Measurements from ENCODE around the gene PDGFRA.

The PDGFRA gene

DNA sequence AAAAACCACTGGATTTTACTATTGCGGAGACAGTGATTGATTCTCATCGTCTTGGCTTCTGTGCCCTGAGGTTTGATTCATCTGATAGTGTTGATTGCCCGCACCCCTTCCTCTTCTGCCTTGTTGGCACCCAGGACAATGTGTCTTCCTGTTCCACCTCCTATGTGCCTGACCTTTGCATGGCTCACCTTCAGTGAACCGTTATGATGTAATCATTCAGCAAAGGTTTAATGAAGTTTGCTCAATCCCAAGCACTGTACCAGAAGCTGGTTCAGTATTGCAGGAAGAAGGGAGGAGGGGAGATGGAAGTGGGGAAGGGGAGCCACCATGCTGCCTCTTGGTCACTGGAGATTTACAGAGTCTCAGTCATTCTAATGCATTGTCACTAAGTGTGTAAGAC is 36.3 kb downstream of the PDGFRA start:
- DNase-seq: no peak

DNA sequence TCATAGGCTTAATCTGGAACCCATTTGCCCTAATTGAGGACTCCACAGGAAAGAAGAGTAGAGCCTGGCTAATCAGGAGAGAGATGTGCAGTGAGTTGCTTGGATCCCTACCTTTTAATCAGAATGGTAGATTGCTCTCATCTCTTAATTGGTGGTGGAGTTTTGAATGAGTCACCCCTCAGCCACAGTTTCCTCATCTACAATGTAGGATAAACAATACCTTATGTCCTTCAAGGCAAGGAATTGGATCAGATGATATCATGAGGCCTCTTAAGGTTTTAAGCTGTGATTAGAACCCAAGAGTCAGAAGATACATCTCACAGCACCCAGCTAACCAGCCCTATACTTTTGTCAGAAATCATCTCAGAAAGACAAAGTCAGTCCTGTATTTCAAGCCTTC is 39.1 kb downstream of the PDGFRA start:
- DNase-seq: no peak

DNA sequence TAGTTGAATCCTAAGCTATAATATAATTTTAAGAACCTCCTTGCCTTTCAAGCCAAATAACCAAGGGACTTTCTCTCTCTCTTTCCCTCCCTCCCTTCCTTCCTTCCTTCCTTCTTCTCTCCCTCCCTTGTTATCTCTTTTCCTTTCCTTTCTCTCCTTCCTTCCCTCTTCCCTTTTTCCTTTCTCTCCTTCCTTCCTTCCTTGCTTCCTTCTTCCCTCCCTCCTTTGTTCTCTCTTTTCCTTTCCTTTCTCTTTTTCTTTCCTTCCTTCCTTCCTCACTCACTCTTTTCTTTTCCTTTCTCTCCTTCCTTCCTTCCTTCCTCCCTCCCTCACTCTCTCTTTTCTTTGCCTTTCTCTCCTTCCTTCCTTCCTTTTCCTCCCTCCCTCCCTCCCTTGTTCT is 42.4 kb downstream of the PDGFRA start:
- DNase-seq: no peak

DNA sequence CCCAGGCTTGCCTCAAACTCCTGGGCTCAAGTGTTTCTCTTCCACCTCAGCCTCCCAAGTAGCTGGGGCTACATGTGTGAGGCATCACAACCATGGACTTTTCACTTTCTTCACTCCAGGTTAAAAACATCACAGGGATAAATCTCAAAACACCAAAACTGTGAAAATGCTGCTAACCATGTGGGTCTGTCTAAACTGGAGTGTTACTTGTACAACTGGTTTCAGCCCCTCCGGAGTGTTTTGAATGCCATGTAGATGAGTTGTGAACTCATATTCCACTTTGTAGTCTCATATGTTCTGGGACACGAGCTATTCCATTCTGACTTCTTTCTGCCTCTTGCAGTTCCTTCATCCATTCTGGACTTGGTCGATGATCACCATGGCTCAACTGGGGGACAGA is 43.0 kb downstream of the PDGFRA start:
- DNase-seq: no peak

DNA sequence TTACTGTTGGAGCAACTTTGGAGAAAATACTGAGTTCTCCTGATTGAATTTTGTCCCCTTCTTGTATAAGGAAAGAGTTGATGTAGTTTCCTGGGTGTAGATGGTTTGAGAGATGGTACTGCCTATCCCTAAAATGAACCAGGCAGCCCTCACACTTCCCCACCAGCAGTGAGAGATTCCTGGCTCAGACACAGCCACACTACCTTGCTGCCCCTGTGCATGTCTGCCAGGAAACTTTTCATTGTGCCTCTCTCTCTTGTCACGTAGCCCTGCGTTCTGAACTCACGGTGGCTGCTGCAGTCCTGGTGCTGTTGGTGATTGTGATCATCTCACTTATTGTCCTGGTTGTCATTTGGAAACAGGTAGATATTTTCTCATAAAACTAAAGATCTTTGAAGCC is 45.2 kb downstream of the PDGFRA start:
- DNase-seq: no peak

GRCh38 chr4:54274795-54275665 is 45.9 kb downstream of the PDGFRA start:
- no peak for DNase-seq

GRCh38 chr4:54276641-54277430 is 47.7 kb downstream of the PDGFRA start:
- no peak for DNase-seq

- DNase-seq: no peak
These were observed 48.6 kb downstream of the PDGFRA start for GRCh38 chr4:54277691-54278090.

GRCh38 chr4:54278216-54278615 is 49.1 kb downstream of the PDGFRA start:
- no peak for DNase-seq

GRCh38 chr4:54281054-54281766 is 52.1 kb downstream of the PDGFRA start:
- no peak for DNase-seq

DNA sequence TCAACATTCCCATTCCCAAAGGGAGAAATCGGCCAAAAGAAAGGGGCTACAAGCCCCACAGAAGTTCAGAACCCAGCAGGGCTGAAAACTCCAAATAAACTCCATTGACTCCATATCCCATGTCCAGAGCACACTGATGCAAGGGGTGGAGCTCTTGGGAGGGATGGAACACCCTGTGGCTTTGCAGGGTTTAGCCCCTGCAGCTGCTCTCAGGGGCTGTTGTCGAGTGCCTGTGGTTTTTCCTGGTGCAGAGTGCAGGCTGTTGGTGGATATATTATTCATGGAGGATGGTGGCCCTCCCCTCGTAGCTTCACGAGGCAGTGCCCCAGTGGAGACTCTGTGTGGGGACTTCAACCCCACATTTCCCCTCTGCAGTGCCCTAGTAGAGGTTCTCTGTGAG is 53.7 kb downstream of the PDGFRA start:
- DNase-seq: no peak

- no peak for DNase-seq
These were observed 60.2 kb downstream of the PDGFRA start for GRCh38 chr4:54289316-54289715.

DNA sequence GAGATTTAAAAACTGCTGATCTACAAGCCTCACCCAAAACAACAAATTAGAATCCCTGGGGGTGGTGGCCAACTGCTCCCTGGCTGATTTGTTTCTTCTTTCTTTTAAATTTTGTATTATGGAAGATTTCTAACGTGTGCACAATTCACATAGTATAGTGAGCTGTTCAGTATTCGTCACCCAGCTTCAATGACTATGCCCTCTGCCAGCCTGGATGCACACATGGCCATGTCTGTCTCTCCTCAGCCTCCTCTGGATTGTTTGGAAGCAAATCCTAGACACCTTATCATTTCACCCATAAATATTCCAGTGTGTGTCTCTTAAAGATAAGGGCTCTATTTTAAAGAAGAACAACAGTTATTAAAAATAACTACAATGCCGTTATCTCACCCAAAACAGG is 61.9 kb downstream of the PDGFRA start:
- no peak for DNase-seq

- no peak for DNase-seq
These were observed 67.6 kb downstream of the PDGFRA start for GRCh38 chr4:54296548-54297203.

DNA sequence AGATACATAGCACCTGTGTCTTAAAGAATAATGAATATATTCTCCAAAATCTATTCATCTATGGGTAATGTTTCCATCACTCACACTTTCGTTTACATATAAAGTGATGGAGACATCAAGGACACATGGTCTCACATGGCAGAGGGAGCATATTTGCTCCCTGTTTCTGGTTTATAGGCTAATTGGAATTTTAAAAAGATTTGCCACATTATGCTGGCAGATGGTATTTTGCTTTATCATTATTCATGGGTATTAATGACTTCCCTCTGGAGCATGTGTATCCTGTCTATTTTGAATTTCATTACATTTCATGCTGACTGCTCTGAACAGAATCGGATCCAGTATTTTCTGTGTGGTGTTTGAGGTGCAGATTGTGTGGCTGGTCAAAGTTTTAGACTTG is 79.0 kb downstream of the PDGFRA start:
- DNase-seq: no peak

DNA sequence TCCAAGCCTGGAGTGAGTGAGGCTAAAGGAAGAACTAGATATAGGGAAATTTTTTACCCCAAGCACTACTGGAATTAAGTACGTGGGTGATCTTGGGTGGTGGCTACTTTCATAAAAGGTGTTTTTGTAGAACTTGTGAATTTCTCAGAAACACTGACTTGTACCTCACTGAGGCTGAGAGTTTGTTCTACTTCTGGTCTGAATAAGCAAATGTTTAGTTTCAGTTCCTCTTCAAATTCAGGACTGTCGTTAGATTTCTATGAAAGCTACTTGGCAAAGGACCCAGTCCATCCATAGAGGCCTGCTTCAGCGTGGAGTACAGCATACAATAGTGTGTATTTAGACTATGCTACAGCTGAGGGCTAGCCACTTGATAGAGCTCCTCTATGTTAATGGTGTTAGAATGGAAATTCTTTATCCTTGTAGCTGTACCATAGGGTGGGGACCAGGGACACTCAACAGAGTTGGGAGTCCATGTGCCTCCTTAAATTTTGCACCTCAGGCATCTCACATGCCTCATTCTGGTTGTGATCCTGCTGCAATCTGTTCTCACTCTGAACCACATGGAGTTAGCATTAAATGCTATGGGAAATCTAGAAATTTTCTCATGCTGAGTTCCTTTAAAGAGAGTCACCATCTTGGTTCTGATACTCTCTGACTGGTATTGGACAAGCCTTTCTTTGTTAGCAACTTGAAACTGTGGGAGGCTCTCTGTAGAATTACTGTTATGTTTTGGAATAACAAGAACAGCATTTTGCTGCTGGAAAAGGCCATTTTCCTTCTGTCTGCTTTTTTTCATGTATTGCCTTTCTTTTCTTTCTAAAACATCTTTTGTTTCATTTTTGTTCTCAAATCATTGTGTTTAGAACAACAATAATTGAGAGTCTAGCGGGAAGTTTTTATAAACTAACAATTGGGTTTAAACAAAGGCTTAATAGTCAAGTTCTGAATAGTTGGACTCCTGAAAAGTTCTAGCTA is 86.8 kb downstream of the PDGFRA start:
- no peak for DNase-seq

DNA sequence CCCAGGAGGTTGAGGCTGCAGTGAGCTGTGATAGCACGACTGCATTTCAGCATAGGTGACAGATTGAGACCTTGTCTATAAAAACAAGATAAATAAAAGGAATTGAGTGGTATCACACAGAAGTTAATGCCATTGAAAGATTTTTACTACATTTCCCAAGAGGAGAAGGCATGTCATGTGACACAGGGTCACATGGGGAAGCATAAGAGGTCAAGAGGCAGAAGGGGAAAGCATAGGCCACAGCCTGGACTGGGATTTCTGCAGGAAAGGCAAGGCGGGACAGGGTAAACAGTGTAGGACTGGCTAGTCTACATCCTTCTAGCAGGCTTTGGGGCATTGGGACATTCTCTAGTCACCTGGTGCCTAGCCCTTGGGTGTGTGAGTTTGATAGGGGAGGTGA is 88.6 kb downstream of the PDGFRA start:
- DNase-seq: no peak

DNA sequence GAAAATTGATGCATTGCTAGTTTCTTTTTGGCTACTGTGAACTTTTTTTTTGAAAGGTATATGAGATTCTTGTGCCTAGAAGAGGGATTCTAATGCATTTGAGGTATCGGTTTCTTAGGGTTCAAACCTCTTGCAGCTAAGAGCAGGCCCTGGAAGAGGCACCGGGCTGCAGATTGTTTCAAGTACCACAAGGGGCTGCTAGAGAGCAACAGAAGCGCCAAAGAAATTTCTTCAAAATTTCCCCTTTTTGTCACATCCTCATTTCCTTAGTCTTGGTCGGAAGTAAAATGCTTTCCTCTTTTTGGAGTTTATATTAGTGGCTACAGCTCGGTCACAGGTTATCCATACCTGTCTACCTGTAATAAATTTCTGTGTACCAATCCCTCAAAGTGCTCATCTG is 89.8 kb downstream of the PDGFRA start:
- DNase-seq: peak; percentile 2

DNA sequence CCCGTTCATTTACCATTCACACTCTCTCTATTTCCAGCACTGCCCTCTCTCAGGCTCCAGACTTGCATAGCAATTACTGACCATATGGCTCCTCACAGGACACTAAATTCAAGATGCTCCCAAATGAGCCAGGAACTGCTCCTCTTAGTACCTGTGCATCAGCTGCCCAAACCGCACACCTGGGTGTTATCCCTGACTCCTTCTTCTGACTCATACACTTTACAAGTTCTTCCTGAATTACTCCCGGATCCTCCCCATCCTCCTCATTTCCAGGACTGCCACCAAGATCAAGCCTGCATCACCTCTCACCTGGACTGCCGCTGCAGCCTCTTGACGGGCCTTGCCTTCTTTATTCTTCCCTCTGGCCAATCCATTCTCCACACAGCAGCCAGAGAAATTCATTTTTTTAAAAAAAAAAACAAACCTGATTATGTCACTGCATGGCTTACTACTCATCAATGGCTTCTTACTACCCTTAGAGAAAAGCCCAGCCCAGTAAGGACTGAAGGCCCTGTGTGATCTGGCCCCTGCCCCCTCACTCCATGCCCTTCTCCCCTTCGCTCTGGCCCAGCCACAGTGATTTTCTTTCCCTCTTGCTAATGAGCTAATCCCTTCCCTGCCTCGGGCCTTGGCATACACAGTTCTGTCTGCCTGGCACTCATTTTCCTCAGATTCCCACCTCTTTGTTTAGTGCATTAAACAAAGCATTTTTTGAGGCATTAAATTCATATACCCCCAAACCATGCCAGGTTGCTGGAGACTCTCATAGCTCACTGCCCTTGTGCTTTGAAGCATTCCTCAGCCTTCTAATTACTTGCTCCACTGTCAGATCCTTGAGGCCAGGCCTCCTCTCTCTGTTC is 92.0 kb downstream of the PDGFRA start:
- DNase-seq: no peak

- DNase-seq: no peak
These were observed 93.8 kb downstream of the PDGFRA start for GRCh38 chr4:54322818-54323417.
